Placental epithelial cell (primary cell): ENCODE results near the gene CHODL. TPM values are rescaled to one million over a fixed set of nuclear protein-coding genes. Genes with fewer than 3 reads are reported as not detected.

Experiments
- total RNA-seq: library from RNA; depleted of rRNA; stranded (reverse); fragments of >200 nt; gene quantifications from 2 replicates; pipeline ENCODE4 v1.2.3, GENCODE V29; 2012

The CHODL gene
- total RNA-seq = 0.33 and 0.79 TPM in 2 replicates

GRCh38 chr21:18244671-18245463 is at the start of gene CHODL:
Gene CHODL, plus strand, starts transcription at chr21:18244833. Its CDS starts 391 bp downstream, at chr21:18245224.

Other genes starting within 250 kb of the CHODL start
- gene TMPRSS15, start 159.0 kb downstream of the CHODL start, total RNA-seq = not detected in 2 replicates